ENCODE measurements around the gene COA5.

GRCh38 chr2:98632351-98632750 is 24.0 kb upstream of the COA5 start:
- TF ChIP-seq YY1 (IDR thresholded peaks at IDR 0.05; ENCODE audit: insufficient read depth, insufficient read length) (no peak), SUZ12 (IDR thresholded peaks at IDR 0.05; ENCODE audit: extremely low read depth, insufficient read depth, insufficient read length) (no peak)
